BE2C (cell line): Measurements from ENCODE around the gene CAPNS2.

Experiments used
- DNase-seq: peaks from one replicate; pipeline ENCODE4 v3.0.0-alpha.2; 2020
- H3K27me3 ChIP-seq: fragments of 250-450 bp; sonication (Bioruptor Pico); 2 replicates; pipeline ENCODE4 v1.5.1; 2020; ENCODE audit warnings: mild to moderate bottlenecking
- H3K36me3 ChIP-seq: fragments of 250-450 bp; sonication (Bioruptor Pico); 2 replicates; pipeline ENCODE4 v1.5.1; 2020; ENCODE audit warnings: mild to moderate bottlenecking
- H3K4me1 ChIP-seq: fragments of 250-450 bp; sonication (Bioruptor Pico); 2 replicates; pipeline ENCODE4 v1.5.1; 2020
- H3K4me3 ChIP-seq: 2 replicates; pipeline ENCODE4 v1.5.1; 2011; ENCODE audit warnings: low read depth, low read length
- H3K9me3 ChIP-seq: fragments of 250-450 bp; sonication (Bioruptor Pico); 2 replicates; pipeline ENCODE4 v1.5.1; 2020
- CTCF ChIP-seq: IDR thresholded peaks from 2 replicates; pipeline ENCODE4 v1.5.1; 2012; ENCODE audit warnings: mild to moderate bottlenecking, low read depth, low read length

The CAPNS2 gene

GRCh38 chr16:55569025-55569424, 2.5 kb downstream of the CAPNS2 start:
- Histone ChIP-seq H3K4me3 (no peak overlapping the region), H3K36me3 (peaks cover 16% of the 10 kb centered on the region), H3K9me3 (no peaks in the 10 kb centered on the region), H3K27me3 (no peaks in the 10 kb centered on the region), H3K4me1 (peaks cover 13% of the 10 kb centered on the region)
- TF ChIP-seq CTCF, result no peak
- no peak for DNase-seq

GRCh38 chr16:55570159-55570558, 3.7 kb downstream of the CAPNS2 start:
- no peak overlapping the region for H3K4me3 ChIP-seq
- H3K27me3 ChIP-seq, result no peaks in the 10 kb centered on the region
- peaks cover 13% of the 10 kb centered on the region for H3K36me3 ChIP-seq
- TF ChIP-seq CTCF, result no peak
- H3K4me1 ChIP-seq, result peaks cover 12% of the 10 kb centered on the region
- H3K9me3 ChIP-seq, result no peaks in the 10 kb centered on the region
- no peak for DNase-seq

GRCh38 chr16:55571191-55571897, 4.9 kb downstream of the CAPNS2 start:
- Histone ChIP-seq H3K9me3 (no peaks in the 10 kb centered on the region), H3K4me3 (no peak overlapping the region), H3K27me3 (no peaks in the 10 kb centered on the region), H3K4me1 (peaks cover 12% of the 10 kb centered on the region), H3K36me3 (peaks cover 20% of the 10 kb centered on the region)
- no peak for DNase-seq
- TF ChIP-seq CTCF, result no peak

- H3K4me3 ChIP-seq, result no peak overlapping the region
- DNase-seq, result no peak
- H3K36me3 ChIP-seq, result peaks cover 10% of the 10 kb centered on the region
- peaks cover 12% of the 10 kb centered on the region for H3K4me1 ChIP-seq
- TF ChIP-seq CTCF, result no peak
- no peaks in the 10 kb centered on the region for H3K27me3 ChIP-seq
- no peaks in the 10 kb centered on the region for H3K9me3 ChIP-seq
Observed at GRCh38 chr16:55572439-55572838, 6.0 kb downstream of the CAPNS2 start.

- Histone ChIP-seq H3K4me3 (no peak overlapping the region), H3K4me1 (no peaks in the 10 kb centered on the region; the same call in 1 of the 2 replicates), H3K9me3 (no peaks in the 10 kb centered on the region; the same call in 1 of the 2 replicates), H3K36me3 (peaks cover 31% of the 10 kb centered on the region), H3K27me3 (no peaks in the 10 kb centered on the region)
- no peak for TF ChIP-seq CTCF
- DNase-seq, result no peak
Observed at GRCh38 chr16:55574811-55575210, 8.3 kb downstream of the CAPNS2 start.

- Histone ChIP-seq H3K36me3 (peaks cover 38% of the 10 kb centered on the region), H3K4me3 (no peak overlapping the region), H3K27me3 (no peaks in the 10 kb centered on the region), H3K9me3 (no peaks in the 10 kb centered on the region; the same call in 1 of the 2 replicates), H3K4me1 (no peaks in the 10 kb centered on the region; the same call in 1 of the 2 replicates)
- TF ChIP-seq CTCF, result no peak
- no peak for DNase-seq
Observed at GRCh38 chr16:55575496-55575895, 9.0 kb downstream of the CAPNS2 start.
